Measurements from ENCODE around the gene ABHD6. TPM values are rescaled to one million over a fixed set of nuclear protein-coding genes. Genes with fewer than 3 reads are reported as not detected.

Gene ABHD6
- total and polyA plus RNA-seq, 9 of the 15 experiments (the other 6 are each of a cell fraction or from before 2014, with no cell fraction given) = 0.53 to 3.6 (median 2.5) TPM

GRCh38 chr3:58332575-58333188 is 95.1 kb downstream of the ABHD6 start, which contains the start of gene PXK (continued):
- TF ChIP-seq CTCF (IDR thresholded peaks at IDR 0.05 in 2 of 3, conservative IDR thresholded peaks at IDR 0.05 in 1 of 3; ENCODE audit: insufficient read depth in 2 of 3, low read depth in 1 of 3, low read length in 3 of 3) (peak in 2 of 3 experiments; percentile 2 to 43; a peak in 3 of 6 replicates), KLF16 (IDR thresholded peaks at IDR 0.05) (no peak), FOXP1 (CRISPR knock-in tag; IDR thresholded peaks at IDR 0.05) (peak; percentile 95), MEIS2 (IDR thresholded peaks at IDR 0.05; ENCODE audit: partially characterized antibody) (peak; percentile 55), RNF2 (IDR thresholded peaks at IDR 0.05) (no peak), SMARCB1 (IDR thresholded peaks at IDR 0.05; ENCODE audit: insufficient read length, low read depth) (no peak), SAFB2 (IDR thresholded peaks at IDR 0.05; ENCODE audit: borderline replicate concordance, low read depth, low read length, severe bottlenecking) (no peak), PCBP1 (IDR thresholded peaks at IDR 0.05; ENCODE audit: low read depth, low read length, poor library complexity, severe bottlenecking) (no peak), BACH1 (tag; IDR thresholded peaks at IDR 0.05) (no peak), MAFK (IDR thresholded peaks at IDR 0.05; ENCODE audit: low read length) (no peak), JUN (IDR thresholded peaks at IDR 0.05; ENCODE audit: borderline replicate concordance, low read depth, low read length) (0 out of 2 replicates have a peak, but pooled peaks have one; percentile 20), JUN (CRISPR knock-in tag; IDR thresholded peaks at IDR 0.05; ENCODE audit: borderline replicate concordance) (no peak), DPF2 (IDR thresholded peaks at IDR 0.05) (no peak), MAZ (CRISPR knock-in tag; conservative IDR thresholded peaks at IDR 0.05 in 1 of 2, IDR thresholded peaks at IDR 0.05 in 1 of 2) (peak; percentile 51 to 84; a peak in 3 of 4 replicates), POLR2B (IDR thresholded peaks at IDR 0.05; ENCODE audit: low read depth, partially characterized antibody) (no peak), CCNT2 (IDR thresholded peaks at IDR 0.05; ENCODE audit: borderline replicate concordance, extremely low read depth, insufficient read length, low read depth, low read length) (peak; percentile 90), ZNF431 (CRISPR knock-in tag; IDR thresholded peaks at IDR 0.05) (0 out of 2 replicates have a peak, but pooled peaks have one; percentile 59), RUNX1 (IDR thresholded peaks at IDR 0.05; ENCODE audit: low read depth) (no peak), TBP (optimal IDR thresholded peaks at IDR 0.05; ENCODE audit: low read depth, low read length) (peak; percentile 16), ELK3 (CRISPR knock-in tag; IDR thresholded peaks at IDR 0.05) (no peak), HNRNPK (IDR thresholded peaks at IDR 0.05; ENCODE audit: low read depth, low read length, poor library complexity, severe bottlenecking) (no peak), BCOR (IDR thresholded peaks at IDR 0.05) (no peak), HCFC1 (IDR thresholded peaks at IDR 0.05; ENCODE audit: low read depth, low read length) (no peak; the same call in 1 of the 2 replicates), JUNB (CRISPR knock-in tag; conservative IDR thresholded peaks at IDR 0.05) (no peak), BRF1 (IDR thresholded peaks at IDR 0.05; ENCODE audit: borderline replicate concordance, extremely low read depth, insufficient read length) (no peak), CTBP1 (IDR thresholded peaks at IDR 0.05; ENCODE audit: borderline replicate concordance) (peak; percentile 88; the same call in 1 of the 2 replicates), POLR2G (IDR thresholded peaks at IDR 0.05; ENCODE audit: low read depth, low read length) (peak; percentile 80)

Data from K562 (cell line).